ENCODE data around the gene MTUS2. TPM values are rescaled to one million over a fixed set of nuclear protein-coding genes. Genes with fewer than 3 reads are reported as not detected.

The MTUS2 gene
- total RNA-seq, 1 experiment from 2014 or later: 1.7 TPM

GRCh38 chr13:29323954-29324353, 503.8 kb downstream of the MTUS2 start:
- Mint-ChIP-seq H3K27ac (ENCODE audit: unreplicated experiment) (no peak overlapping the region), H3K4me1 (ENCODE audit: low read depth, unreplicated experiment) (no peaks in the 10 kb centered on the region), H3K27me3 (ENCODE audit: insufficient read depth, unreplicated experiment) (peaks cover 6% of the 10 kb centered on the region), H3K4me3 (ENCODE audit: unreplicated experiment) (no peak overlapping the region), H3K9me3 (ENCODE audit: unreplicated experiment) (no peaks in the 10 kb centered on the region), H3K36me3 (ENCODE audit: insufficient read depth, unreplicated experiment) (no peaks in the 10 kb centered on the region)
- no peak for DNase-seq
- no TSS peak for BruUV-seq (replicated peaks)
- H3K9me3 ChIP-seq: no peaks in the 10 kb centered on the region
- H3K36me3 ChIP-seq (ENCODE audit: control insufficient read depth, insufficient read depth, low read length): no peaks in the 10 kb centered on the region
- ChIA-PET POLR2A (no interaction called here), CTCF (no interaction called here)
- intact Hi-C loops (cut with micrococcal nuclease; ENCODE audit: unreplicated experiment): no loop called here
- TF ChIP-seq CTCF (IDR thresholded peaks at IDR 0.05; ENCODE audit: insufficient read depth in 1 of 2, low read depth in 1 of 2, low read length in 1 of 2, severe bottlenecking in 1 of 2, unreplicated experiment in 1 of 2): no peak
- no peaks in the 10 kb centered on the region for H3K4me1 ChIP-seq
- no peak overlapping the region for H3K4me3 ChIP-seq (ENCODE audit: low read depth, low read length)
- H3K27me3 ChIP-seq (replicated peaks; ENCODE audit: control insufficient read depth, insufficient read depth, low read length): peaks cover 2% of the 10 kb centered on the region; the same call in 1 of the 2 replicates

GRCh38 chr13:29324601-29325000, 504.5 kb downstream of the MTUS2 start:
- no peaks in the 10 kb centered on the region for H3K4me1 ChIP-seq
- H3K4me3 Mint-ChIP-seq (ENCODE audit: unreplicated experiment): no peak overlapping the region
- ChIA-PET POLR2A (no interaction called here), CTCF (no interaction called here)
- H3K36me3 ChIP-seq (ENCODE audit: control insufficient read depth, insufficient read depth, low read length): no peaks in the 10 kb centered on the region
- BruUV-seq (replicated peaks): no TSS peak
- no peak overlapping the region for H3K4me3 ChIP-seq (ENCODE audit: low read depth, low read length)
- no peaks in the 10 kb centered on the region for H3K36me3 Mint-ChIP-seq (ENCODE audit: insufficient read depth, unreplicated experiment)
- DNase-seq: no peak
- no peak overlapping the region for H3K27ac Mint-ChIP-seq (ENCODE audit: unreplicated experiment)
- H3K9me3 Mint-ChIP-seq (ENCODE audit: unreplicated experiment): no peaks in the 10 kb centered on the region
- no peaks in the 10 kb centered on the region for H3K9me3 ChIP-seq
- TF ChIP-seq CTCF (IDR thresholded peaks at IDR 0.05; ENCODE audit: insufficient read depth in 1 of 2, low read depth in 1 of 2, low read length in 1 of 2, severe bottlenecking in 1 of 2, unreplicated experiment in 1 of 2): no peak
- no peaks in the 10 kb centered on the region for H3K4me1 Mint-ChIP-seq (ENCODE audit: low read depth, unreplicated experiment)
- H3K27me3 ChIP-seq (replicated peaks; ENCODE audit: control insufficient read depth, insufficient read depth, low read length): peaks cover 2% of the 10 kb centered on the region; the same call in 1 of the 2 replicates
- intact Hi-C loops (cut with micrococcal nuclease; ENCODE audit: unreplicated experiment): no loop called here
- H3K27me3 Mint-ChIP-seq (ENCODE audit: insufficient read depth, unreplicated experiment): peaks cover 6% of the 10 kb centered on the region

GRCh38 chr13:29328501-29328900, 508.4 kb downstream of the MTUS2 start:
- TF ChIP-seq CTCF (IDR thresholded peaks at IDR 0.05; ENCODE audit: insufficient read depth in 1 of 2, low read depth in 1 of 2, low read length in 1 of 2, severe bottlenecking in 1 of 2, unreplicated experiment in 1 of 2): no peak
- Mint-ChIP-seq H3K9me3 (ENCODE audit: unreplicated experiment) (peaks cover 2% of the 10 kb centered on the region), H3K36me3 (ENCODE audit: insufficient read depth, unreplicated experiment) (no peaks in the 10 kb centered on the region), H3K4me1 (ENCODE audit: low read depth, unreplicated experiment) (no peaks in the 10 kb centered on the region), H3K27me3 (ENCODE audit: insufficient read depth, unreplicated experiment) (peaks cover 4% of the 10 kb centered on the region), H3K4me3 (ENCODE audit: unreplicated experiment) (no peak overlapping the region), H3K27ac (ENCODE audit: unreplicated experiment) (no peak overlapping the region)
- no peaks in the 10 kb centered on the region for H3K4me1 ChIP-seq
- CTCF ChIA-PET: no interaction called here
- POLR2A ChIA-PET: no interaction called here
- no peaks in the 10 kb centered on the region for H3K36me3 ChIP-seq (ENCODE audit: control insufficient read depth, insufficient read depth, low read length)
- H3K27me3 ChIP-seq (replicated peaks; ENCODE audit: control insufficient read depth, insufficient read depth, low read length): peaks cover 2% of the 10 kb centered on the region; the same call in 1 of the 2 replicates
- no peak for DNase-seq
- H3K4me3 ChIP-seq (ENCODE audit: low read depth, low read length): no peak overlapping the region
- no peaks in the 10 kb centered on the region; the same call in 1 of the 2 replicates for H3K9me3 ChIP-seq
- intact Hi-C loops (cut with micrococcal nuclease; ENCODE audit: unreplicated experiment): no loop called here
- no TSS peak for BruUV-seq (replicated peaks)
